Activated CD8-positive, alpha-beta memory T cell treated with anti-CD3 and anti-CD28 coated beads, Interleukin-2, amount 50 U/mL, for 4 hours (primary cell): ENCODE measurements around the gene TMTC4.
"Not testable (repeated sequence)": the region's sequence is repeated elsewhere in the genome, so short reads cannot be mapped to it uniquely, and the experiment has no call there.

Experiments used
- DNase-seq: peaks from one replicate; pipeline ENCODE4 v3.0.0-alpha.2; 2020

Gene TMTC4

GRCh38 chr13:100619940-100620339 lies 54.7 kb downstream of the TMTC4 start:
- no peak for DNase-seq

DNA sequence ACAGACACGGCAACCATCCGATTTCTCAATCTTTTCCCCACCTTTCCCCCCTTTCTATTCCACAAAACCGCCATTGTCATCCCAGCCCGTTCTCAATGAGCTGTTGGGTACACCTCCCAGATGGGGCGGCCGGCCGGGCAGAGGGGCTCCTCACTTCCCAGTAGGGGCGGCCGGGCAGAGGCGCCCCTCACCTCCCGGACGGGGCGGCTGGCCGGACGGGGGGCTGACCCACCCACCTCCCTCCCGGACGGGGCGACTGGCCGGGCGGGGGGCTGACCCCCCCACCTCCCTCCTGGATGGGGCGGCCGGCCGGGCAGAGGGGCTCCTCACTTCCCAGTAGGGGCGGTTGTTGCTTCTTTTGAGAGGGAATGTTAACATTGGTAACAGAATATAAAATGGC lies 55.7 kb downstream of the TMTC4 start:
- DNase-seq = not testable (repeated sequence)

DNA sequence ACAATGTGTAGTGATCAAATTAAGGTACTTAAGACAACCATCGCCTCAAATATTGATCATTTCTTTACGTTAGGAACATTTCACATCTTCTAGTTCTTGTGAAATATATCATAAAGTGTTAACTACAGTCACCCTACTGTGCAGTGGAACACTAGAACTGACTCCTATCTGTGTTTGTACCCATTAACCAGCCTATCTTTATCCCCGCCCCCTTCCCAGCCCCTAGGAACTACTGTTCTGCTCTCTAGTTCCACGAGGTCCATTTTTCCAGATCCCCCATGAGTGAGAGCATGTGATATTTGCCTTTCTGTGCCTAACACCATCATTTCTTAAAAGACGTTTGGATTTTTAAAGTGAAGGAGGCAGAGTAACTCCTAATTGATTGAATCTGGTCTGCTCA lies 61.6 kb downstream of the TMTC4 start:
- DNase-seq = no peak

GRCh38 chr13:100611678-100612492 lies 62.7 kb downstream of the TMTC4 start:
- DNase-seq = no peak

DNA sequence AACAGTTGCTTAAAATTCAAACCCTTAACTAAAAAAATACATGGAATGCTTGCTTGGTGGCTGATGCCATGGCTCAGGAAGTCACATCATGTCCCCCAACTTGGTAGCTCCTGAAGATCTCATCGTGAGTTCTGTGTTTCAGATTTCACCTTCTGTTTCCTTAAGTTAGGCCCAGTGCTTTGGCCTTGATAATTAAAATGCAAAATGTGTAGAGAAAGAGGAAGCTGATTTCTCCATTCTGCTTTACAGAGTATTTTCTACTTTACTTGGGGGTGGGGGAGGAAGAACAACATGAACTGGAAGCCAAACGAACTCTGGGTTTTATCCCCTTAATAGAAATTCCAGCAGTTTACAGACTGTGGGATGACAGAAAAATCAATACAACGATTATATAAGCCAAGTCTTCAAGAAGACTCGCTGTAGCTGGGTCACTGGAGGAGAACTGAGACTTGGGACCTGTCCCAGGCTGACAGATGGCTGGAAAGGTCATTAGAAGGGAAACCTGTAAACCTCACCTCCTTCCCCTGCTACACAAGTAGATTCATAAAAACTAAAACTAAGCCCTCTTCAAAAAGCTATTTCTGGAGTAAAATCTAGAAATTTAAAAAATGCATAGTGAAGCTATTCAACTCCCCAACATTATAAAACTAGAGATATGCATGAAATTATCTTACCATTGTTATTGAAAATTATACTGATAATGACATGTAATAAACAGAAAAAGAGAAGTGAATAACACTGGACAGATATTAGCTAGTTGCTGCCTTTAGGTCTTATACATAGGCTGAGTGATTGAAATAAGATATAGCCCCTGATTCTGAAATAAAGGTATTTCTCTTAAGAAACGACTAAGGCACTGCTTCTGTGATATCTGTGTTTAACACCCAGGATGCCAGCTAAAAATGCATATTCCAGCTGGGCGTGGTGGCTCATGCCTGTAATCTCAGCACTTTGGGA lies 63.9 kb downstream of the TMTC4 start:
- no peak for DNase-seq

DNA sequence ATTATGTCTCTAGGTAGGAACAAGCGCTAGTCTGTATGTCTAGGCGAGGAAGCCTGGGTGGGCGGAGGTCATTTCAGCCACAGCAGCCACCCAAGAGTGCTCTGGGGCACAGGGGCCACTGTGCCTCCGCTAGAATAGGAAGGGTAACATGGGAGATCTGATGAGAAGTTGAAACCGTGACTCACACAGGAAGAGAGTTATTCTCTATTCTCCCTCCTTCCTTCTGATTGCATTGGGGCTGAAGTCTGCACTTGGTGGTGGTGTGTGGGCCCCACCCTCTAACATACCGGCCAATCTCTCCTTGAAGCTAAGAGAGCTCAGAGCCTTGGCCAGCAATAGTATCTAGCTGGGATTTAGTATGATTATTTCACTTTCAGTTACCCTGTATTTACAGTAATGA lies 65.7 kb downstream of the TMTC4 start:
- DNase-seq = no peak

GRCh38 chr13:100608489-100608888 lies 66.1 kb downstream of the TMTC4 start:
- DNase-seq = no peak

DNA sequence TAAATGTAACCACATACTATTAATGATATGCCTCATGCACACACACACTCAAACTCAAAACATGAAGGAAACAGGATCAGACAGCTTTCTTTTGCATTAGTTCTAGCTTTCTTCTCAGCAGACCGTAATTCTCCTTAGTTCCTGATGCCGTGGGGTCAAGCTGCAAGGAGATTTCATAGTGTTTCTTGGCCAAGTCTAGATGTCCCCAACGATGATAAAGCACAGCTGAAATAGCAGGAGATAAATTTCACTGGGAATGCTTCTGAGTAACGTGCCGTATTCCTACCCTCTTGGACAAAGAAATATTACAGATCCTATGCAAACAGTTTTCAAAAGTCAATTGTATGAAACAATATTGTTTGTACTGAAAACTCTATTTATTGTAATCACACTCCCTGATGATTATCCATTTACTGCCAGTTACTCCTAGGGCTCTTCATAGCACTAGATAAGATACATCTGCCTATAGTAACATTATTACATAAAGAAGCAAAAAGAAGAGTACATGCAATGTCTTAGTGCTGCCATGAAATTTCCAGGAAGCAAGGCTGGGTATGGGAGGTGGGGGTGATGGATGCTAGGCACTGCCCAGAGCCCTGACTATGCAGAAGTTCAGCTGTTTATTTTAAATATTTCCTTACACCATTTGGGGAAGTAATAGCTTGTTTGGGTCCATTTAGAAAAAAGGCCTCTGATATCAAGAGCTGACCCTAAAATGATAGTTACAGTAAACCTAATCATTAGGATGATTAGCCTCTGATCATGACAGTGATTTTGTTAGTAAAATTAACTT lies 69.5 kb downstream of the TMTC4 start:
- no peak for DNase-seq

DNA sequence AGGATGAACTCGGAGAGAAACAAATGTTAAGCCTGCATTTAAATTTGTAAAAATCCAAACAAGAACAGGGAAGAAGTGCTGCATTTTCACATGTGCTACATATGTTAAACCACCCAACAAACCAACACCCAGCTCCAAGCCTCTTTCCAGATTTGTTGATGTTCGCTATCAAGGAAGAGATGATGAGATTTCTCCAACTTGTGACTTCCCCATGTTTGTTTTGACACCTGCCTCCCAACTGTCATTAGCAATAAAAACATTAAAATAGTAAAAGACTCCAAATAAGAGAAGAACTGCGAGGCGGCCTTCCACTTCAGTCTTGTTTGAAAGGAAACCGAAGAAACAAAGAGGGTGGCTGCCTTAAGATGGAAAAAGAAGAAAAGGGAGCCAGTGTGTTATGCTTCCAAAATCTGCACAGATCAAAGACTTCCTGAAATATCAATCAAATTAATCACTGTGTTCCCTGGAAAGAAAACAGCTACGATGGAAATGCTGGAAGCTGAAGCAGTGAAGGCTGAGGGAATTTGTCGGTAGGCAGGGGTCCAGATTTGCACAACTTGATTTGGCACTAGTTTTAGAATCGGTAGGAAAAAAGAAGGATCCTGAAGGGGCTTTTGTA lies 72.0 kb downstream of the TMTC4 start:
- DNase-seq = no peak

GRCh38 chr13:100601716-100602115 lies 72.9 kb downstream of the TMTC4 start:
- DNase-seq = no peak

DNA sequence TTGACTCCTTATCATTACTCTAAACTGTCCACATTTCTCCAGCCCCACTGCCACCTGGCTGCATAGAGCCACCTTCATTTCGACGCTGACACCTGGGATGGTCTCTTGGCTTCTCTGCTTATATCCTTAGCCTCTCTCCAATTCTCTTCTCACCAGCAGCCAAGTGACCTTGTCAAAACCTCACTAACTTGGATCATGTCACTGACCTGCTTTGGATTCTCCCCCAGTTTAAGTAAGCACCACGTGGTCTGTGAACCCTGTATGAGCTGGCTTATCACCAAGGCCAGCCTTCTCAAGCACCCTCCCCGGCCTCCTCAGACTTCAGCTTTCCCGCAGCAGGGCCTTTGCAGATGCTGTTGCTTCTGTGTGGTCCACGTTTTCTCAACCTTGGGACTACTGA lies 73.7 kb downstream of the TMTC4 start:
- DNase-seq = no peak

DNA sequence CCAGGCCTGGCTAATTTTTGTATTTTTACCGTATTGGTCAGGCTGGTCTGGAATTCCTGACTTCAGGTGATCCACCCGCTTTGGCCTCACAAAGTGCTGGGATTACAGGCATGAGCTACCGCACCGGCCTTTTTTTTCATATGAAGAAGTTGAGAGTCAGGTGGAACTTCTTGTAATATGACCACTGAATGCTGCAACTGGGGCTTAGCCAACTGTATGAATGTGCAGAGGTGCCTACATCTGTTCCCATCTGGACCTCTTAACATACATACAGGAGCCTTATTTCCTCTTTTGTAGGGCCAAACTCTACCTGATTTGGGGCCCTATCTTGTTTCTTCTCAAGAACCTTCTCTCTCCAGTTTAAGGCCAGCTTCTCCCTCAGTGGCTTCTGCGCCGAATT lies 74.1 kb downstream of the TMTC4 start:
- no peak for DNase-seq

GRCh38 chr13:100597253-100597652 lies 77.3 kb downstream of the TMTC4 start:
- no peak for DNase-seq

DNA sequence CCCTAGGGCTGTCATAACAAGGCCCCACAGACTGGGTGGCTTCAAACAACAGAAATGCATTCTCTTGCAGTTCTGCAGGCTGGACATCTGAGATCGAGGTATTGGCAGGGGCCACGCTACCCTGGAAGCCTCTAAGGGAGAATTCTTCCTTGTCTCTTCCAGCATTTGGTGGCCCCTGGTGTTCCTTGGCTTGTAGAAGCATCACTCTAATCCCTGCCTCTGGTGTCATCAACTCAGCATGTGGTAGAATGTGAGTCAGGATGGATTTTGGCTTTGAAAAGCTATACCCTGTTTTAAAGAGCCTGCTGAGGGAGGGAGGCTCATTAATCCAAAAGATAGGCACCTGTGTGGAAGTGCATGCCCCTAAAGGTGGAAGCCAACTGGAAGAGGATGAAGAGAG lies 78.1 kb downstream of the TMTC4 start:
- DNase-seq = no peak

GRCh38 chr13:100594731-100595130 lies 79.9 kb downstream of the TMTC4 start:
- no peak for DNase-seq

GRCh38 chr13:100594255-100594654 lies 80.3 kb downstream of the TMTC4 start:
- no peak for DNase-seq

DNA sequence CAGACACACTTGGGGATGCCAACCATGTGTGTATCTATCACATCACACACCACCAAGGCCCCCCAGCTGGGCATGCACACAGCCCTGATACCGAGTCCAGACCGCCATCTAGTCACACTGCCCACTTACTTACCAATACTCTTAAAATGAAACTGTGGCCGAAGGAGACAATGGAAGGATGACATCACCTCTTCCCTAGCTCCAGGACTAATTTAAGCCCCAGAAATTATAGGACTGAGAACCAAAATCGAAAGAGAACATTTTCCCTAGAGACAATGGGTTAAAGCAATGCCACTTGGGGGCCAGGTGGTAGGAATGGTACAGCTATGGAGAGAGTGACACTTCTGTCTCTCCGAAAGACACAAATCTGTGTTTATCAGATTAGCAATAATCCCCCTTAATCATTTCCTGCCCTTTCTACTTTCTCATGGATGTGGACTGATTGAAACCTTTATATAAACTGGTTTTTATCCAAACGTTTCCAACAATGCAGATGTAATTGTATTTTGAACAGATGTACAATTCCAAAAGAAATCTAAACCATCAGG lies 85.3 kb downstream of the TMTC4 start:
- DNase-seq = no peak

GRCh38 chr13:100588331-100589177 lies 86.0 kb downstream of the TMTC4 start, which contains the start of gene GGACT:
TSS of gene GGACT (minus strand) at chr13:100588789. CDS start at chr13:100532591, 56,198 bp downstream.
- peak; percentile 88 for DNase-seq

DNA sequence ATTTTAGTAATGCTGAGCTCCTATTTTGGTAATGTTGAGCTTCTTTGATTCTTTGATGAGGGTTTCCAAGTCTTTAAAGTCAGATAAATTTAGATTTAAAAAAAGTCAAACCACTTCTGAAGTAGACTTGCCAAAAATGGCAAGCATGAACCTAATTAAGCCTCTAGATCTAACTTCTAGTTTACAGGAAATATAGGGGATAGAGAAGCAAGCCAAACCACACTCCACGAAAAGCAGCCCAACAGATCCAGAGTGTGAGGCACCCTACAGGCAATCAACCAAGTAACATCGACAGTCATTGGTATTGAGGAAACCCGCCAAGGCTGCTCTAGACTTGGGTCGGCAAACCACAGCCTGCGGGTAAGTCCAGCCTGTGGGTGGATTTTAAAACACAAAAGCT lies 89.7 kb downstream of the TMTC4 start:
- no peak for DNase-seq

DNA sequence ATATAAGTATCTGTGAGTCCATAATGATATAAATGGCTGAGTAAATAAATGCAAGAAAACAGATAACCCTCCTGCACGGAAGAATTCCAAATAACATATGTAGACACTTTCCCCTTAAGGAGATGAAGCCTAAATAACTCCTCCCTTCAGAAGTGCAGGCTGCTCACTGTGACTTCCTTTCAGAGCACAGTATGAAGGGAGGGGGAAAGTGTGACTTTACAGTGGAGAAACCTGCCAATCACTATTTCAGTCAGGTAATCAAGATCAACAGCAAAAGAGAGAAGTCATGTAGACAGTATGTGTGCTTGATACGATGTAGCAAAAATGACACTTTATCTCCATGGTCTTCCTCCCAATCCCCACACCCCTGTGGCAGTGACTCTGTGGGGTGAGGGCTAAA lies 93.1 kb downstream of the TMTC4 start:
- no peak for DNase-seq

- no peak for DNase-seq
Measured at GRCh38 chr13:100581030-100581429, 93.6 kb downstream of the TMTC4 start.
